CD8-positive, alpha-beta memory T cell (primary cell): ENCODE measurements around the gene TMEM40. TPM values are rescaled to one million over a fixed set of nuclear protein-coding genes. Genes with fewer than 3 reads are reported as not detected.

ENCODE experiments used
- CTCF ChIA-PET: fragments of 350-600 bp; sonication (Branson Sonifier 250); formaldehyde crosslinking; loops from one replicate; lab custom pipeline; 2021; ENCODE audit warnings: antibody characterized with exemption; lab: Charles Lee
- POLR2A ChIA-PET: fragments of 350-600 bp; sonication (Branson Sonifier 250); formaldehyde crosslinking; loops from one replicate; lab custom pipeline; 2021; ENCODE audit warnings: antibody characterized with exemption; lab: Charles Lee
- DNase-seq, 5 donors: peaks; one replicate each; pipeline versions ENCODE4 v3.0.0 to v3.0.0-alpha.2; 2020 to 2022; ENCODE audit warnings: mixed read lengths in 1 of 5
- H3K27ac ChIP-seq: one replicate; pipeline ENCODE4 v1.7.0; 2013; ENCODE audit warnings: low read depth, mild to moderate bottlenecking, low read length, moderate library complexity
- H3K27me3 ChIP-seq: 2 replicates; pipeline ENCODE4 v1.7.0; 2013; ENCODE audit warnings: low read length, mild to moderate bottlenecking; ENCODE audit not compliant: insufficient read depth, poor library complexity, severe bottlenecking
- H3K36me3 ChIP-seq: 2 replicates; pipeline ENCODE4 v1.7.0; 2013; ENCODE audit warnings: mild to moderate bottlenecking, low read length, moderate library complexity; ENCODE audit not compliant: insufficient read depth
- H3K4me1 ChIP-seq: 2 replicates; pipeline ENCODE4 v1.7.0; 2013; ENCODE audit warnings: mild to moderate bottlenecking, low read length, moderate library complexity; ENCODE audit not compliant: insufficient read depth
- H3K4me3 ChIP-seq: 2 replicates; pipeline ENCODE4 v1.7.0; 2013; ENCODE audit warnings: mild to moderate bottlenecking, low read length
- H3K9me3 ChIP-seq: 2 replicates; pipeline ENCODE4 v1.7.0; 2013; ENCODE audit warnings: mild to moderate bottlenecking, low read length
- H3K27ac Mint-ChIP-seq, 8 donors: one replicate each; pipeline ENCODE4 v1.8.0; 2020 to 2021; ENCODE audit warnings: mixed read lengths in 8 of 8, mild to moderate bottlenecking in 6 of 8, inconsistent platforms in 3 of 8, moderate library complexity in 3 of 8
- H3K27me3 Mint-ChIP-seq, 2 donors: one replicate each; pipeline ENCODE4 v1.8.0; 2020 to 2021; ENCODE audit warnings: mixed read lengths in 2 of 2, mild to moderate bottlenecking in 1 of 2, moderate library complexity in 1 of 2
- H3K36me3 Mint-ChIP-seq, 3 donors: one replicate each; pipeline ENCODE4 v1.8.0; 2020 to 2021; ENCODE audit warnings: mixed read lengths in 3 of 3, inconsistent platforms in 1 of 3, mild to moderate bottlenecking in 1 of 3
- H3K4me1 Mint-ChIP-seq, 3 donors: one replicate each; pipeline ENCODE4 v1.8.0; 2020 to 2021; ENCODE audit warnings: mixed read lengths in 3 of 3, inconsistent platforms in 1 of 3, mild to moderate bottlenecking in 1 of 3
- H3K4me3 Mint-ChIP-seq, 7 donors: one replicate each; pipeline ENCODE4 v1.8.0; 2020 to 2021; ENCODE audit warnings: mixed read lengths in 7 of 7, mild to moderate bottlenecking in 6 of 7, moderate library complexity in 4 of 7, inconsistent platforms in 2 of 7
- H3K9me3 Mint-ChIP-seq, 5 donors: one replicate each; pipeline ENCODE4 v1.8.0; 2020 to 2022; ENCODE audit warnings: mixed read lengths in 5 of 5, mild to moderate bottlenecking in 3 of 5, moderate library complexity in 2 of 5, inconsistent platforms in 1 of 5
- polyA plus RNA-seq: library from polyadenylated mRNA; unstranded; fragments of 300-500 nt; fragmentation: Illumina TruSeq; gene quantifications from one replicate; pipeline ENCODE4 v1.2.3, GENCODE V29; 2021
- total RNA-seq, 2 experiments: library from RNA; stranded (reverse); gene quantifications; one replicate each; pipeline ENCODE4 v1.2.3, GENCODE V29; 2021

Gene TMEM40
- total and polyA plus RNA-seq, 3 experiments from 2014 or later: not detected

GRCh38 chr3:12695112-12695511 lies 63.9 kb downstream of the TMEM40 start:
- Mint-ChIP-seq H3K27me3 (peaks cover 0 to 1% of the 10 kb centered on the region in 2 donors), H3K4me3 (no peak overlapping the region), H3K9me3 (no peaks in the 10 kb centered on the region), H3K36me3 (no peaks in the 10 kb centered on the region), H3K4me1 (no peaks in the 10 kb centered on the region), H3K27ac (no peak overlapping the region)
- H3K4me1 ChIP-seq: no peaks in the 10 kb centered on the region
- ChIA-PET CTCF (interaction anchor here (0.6 kb wide), 2 partner anchors 25 to 60 kb away, joined by 3 read pairs; no protein-coding TSS in a partner anchor), POLR2A (no interaction called here)
- H3K4me3 ChIP-seq: no peak overlapping the region
- H3K36me3 ChIP-seq: no peaks in the 10 kb centered on the region
- no peak for DNase-seq
- no peaks in the 10 kb centered on the region for H3K27me3 ChIP-seq
- no peaks in the 10 kb centered on the region for H3K9me3 ChIP-seq
- no peak overlapping the region for H3K27ac ChIP-seq

- H3K4me3 ChIP-seq: no peak overlapping the region
- peaks cover 4 to 7% of the 10 kb centered on the region in 2 donors for H3K27me3 Mint-ChIP-seq
- CTCF ChIA-PET: no interaction called here
- no peak overlapping the region for H3K4me3 Mint-ChIP-seq
- H3K36me3 Mint-ChIP-seq: no peaks in the 10 kb centered on the region
- H3K27ac Mint-ChIP-seq: no peak overlapping the region
- no peaks in the 10 kb centered on the region for H3K4me1 Mint-ChIP-seq
- DNase-seq: no peak
- POLR2A ChIA-PET: no interaction called here
- H3K9me3 Mint-ChIP-seq: no peaks in the 10 kb centered on the region
- no peak overlapping the region for H3K27ac ChIP-seq
- no peaks in the 10 kb centered on the region for H3K36me3 ChIP-seq
- no peaks in the 10 kb centered on the region for H3K4me1 ChIP-seq
- H3K27me3 ChIP-seq: no peaks in the 10 kb centered on the region
- no peaks in the 10 kb centered on the region for H3K9me3 ChIP-seq
Measured at GRCh38 chr3:12692444-12692843, 66.6 kb downstream of the TMEM40 start.

- H3K27ac Mint-ChIP-seq: no peak overlapping the region
- no peaks in the 10 kb centered on the region for H3K36me3 Mint-ChIP-seq
- POLR2A ChIA-PET: no interaction called here
- CTCF ChIA-PET: no interaction called here
- Histone ChIP-seq H3K4me3 (no peak overlapping the region), H3K27me3 (no peaks in the 10 kb centered on the region), H3K36me3 (no peaks in the 10 kb centered on the region), H3K4me1 (no peaks in the 10 kb centered on the region), H3K9me3 (no peaks in the 10 kb centered on the region), H3K27ac (no peak overlapping the region)
- H3K4me3 Mint-ChIP-seq: no peak overlapping the region
- H3K4me1 Mint-ChIP-seq: no peaks in the 10 kb centered on the region
- H3K27me3 Mint-ChIP-seq: peaks cover 4 to 7% of the 10 kb centered on the region in 2 donors
- no peak for DNase-seq
- H3K9me3 Mint-ChIP-seq: no peaks in the 10 kb centered on the region
Measured at GRCh38 chr3:12689997-12690711, 68.9 kb downstream of the TMEM40 start.

- Histone ChIP-seq H3K9me3 (no peaks in the 10 kb centered on the region), H3K36me3 (no peaks in the 10 kb centered on the region), H3K4me3 (no peak overlapping the region), H3K4me1 (no peaks in the 10 kb centered on the region), H3K27me3 (no peaks in the 10 kb centered on the region), H3K27ac (no peak overlapping the region)
- ChIA-PET POLR2A (no interaction called here), CTCF (no interaction called here)
- no peaks in the 10 kb centered on the region for H3K4me1 Mint-ChIP-seq
- H3K27ac Mint-ChIP-seq: no peak overlapping the region
- peaks cover 4 to 7% of the 10 kb centered on the region in 2 donors for H3K27me3 Mint-ChIP-seq
- DNase-seq: no peak
- H3K9me3 Mint-ChIP-seq: no peaks in the 10 kb centered on the region
- H3K36me3 Mint-ChIP-seq: no peaks in the 10 kb centered on the region
- H3K4me3 Mint-ChIP-seq: no peak overlapping the region
Measured at GRCh38 chr3:12687948-12688347, 71.1 kb downstream of the TMEM40 start.

GRCh38 chr3:12686096-12686495 lies 73.0 kb downstream of the TMEM40 start:
- ChIA-PET POLR2A (no interaction called here), CTCF (no interaction called here)

More at GRCh38 chr3:12686096-12686495, 73.0 kb downstream of the TMEM40 start:
- DNase-seq: no peak
- Histone ChIP-seq H3K9me3 (no peaks in the 10 kb centered on the region), H3K27ac (no peak overlapping the region), H3K36me3 (no peaks in the 10 kb centered on the region), H3K4me1 (no peaks in the 10 kb centered on the region), H3K4me3 (no peak overlapping the region), H3K27me3 (no peaks in the 10 kb centered on the region)
- H3K4me3 Mint-ChIP-seq: no peak overlapping the region
- no peak overlapping the region for H3K27ac Mint-ChIP-seq
- H3K9me3 Mint-ChIP-seq: no peaks in the 10 kb centered on the region
- H3K4me1 Mint-ChIP-seq: no peaks in the 10 kb centered on the region
- no peaks in the 10 kb centered on the region for H3K36me3 Mint-ChIP-seq
- H3K27me3 Mint-ChIP-seq: peaks cover 4 to 7% of the 10 kb centered on the region in 2 donors

Other genes with a start within 250 kb of the TMEM40 start
- not detected for gene MKRN2OS, start 213.8 kb downstream of the TMEM40 start, total RNA-seq
- gene MKRN2OS, start 213.8 kb downstream of the TMEM40 start, polyA plus RNA-seq: not detected
- 10 to 100 TPM; 30.0 to 33.6 TPM for gene MKRN2, start 202.2 kb downstream of the TMEM40 start, total RNA-seq
- 51.6 TPM for gene MKRN2, start 202.2 kb downstream of the TMEM40 start, polyA plus RNA-seq
- 10 to 100 TPM; 89.4 to 90.9 TPM for gene RAF1, start 95.1 kb downstream of the TMEM40 start, total RNA-seq
- 73.1 TPM for gene RAF1, start 95.1 kb downstream of the TMEM40 start, polyA plus RNA-seq
- gene CAND2, start 37.4 kb upstream of the TMEM40 start, total RNA-seq: 1 to 10 TPM; 1.0 to 1.1 TPM
- 2.1 TPM for gene CAND2, start 37.4 kb upstream of the TMEM40 start, polyA plus RNA-seq
- gene RPL32, start 82.3 kb upstream of the TMEM40 start, total RNA-seq: 1,000 to 10,000 TPM; 2,528 to 2,642 TPM
- 2,743 TPM for gene RPL32, start 82.3 kb upstream of the TMEM40 start, polyA plus RNA-seq